Testis (tissue), 2 donors: Measurements from ENCODE around the gene ZNF221.

Source experiments
- POLR2A ChIP-seq: fragments of 450-650 bp; IDR thresholded peaks from one replicate; pipeline ENCODE4 v1.6.1; 2017; ENCODE audit warnings: antibody characterized with exemption, mild to moderate bottlenecking, moderate library complexity
- TF ChIP-seq, protein P1 (sequence below), 3 experiments: fragments of 450-650 bp in 2 of 3; fragments of 200-600 bp in 1 of 3; sonication (generic) in 1 of 3; IDR thresholded peaks; one replicate each; pipeline ENCODE4 v1.5.1; 2016 to 2019; ENCODE audit warnings: antibody characterized with exemption in 3 of 3, mild to moderate bottlenecking in 2 of 3, moderate library complexity in 1 of 3

DNA sequence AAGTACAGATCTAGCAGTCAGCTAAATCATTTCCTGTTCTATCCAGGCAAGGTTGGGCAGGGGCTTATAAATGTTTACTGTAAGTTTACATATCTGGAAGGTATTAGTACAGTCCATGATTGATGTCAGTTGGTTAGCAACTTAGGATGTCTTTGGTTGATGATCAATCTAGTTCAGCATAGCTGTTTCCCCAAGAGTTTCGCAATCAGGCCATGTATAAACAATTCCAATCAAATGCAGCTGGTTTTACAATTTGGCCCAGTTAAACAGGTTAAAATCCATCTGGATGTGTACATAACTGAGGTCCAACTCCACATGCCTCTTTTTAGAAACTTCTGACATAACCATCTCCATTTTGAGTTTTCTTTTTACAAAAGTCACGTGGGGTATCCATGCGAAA is 6.9 kb downstream of the ZNF221 start:
- no peak for TF ChIP-seq POLR2A
- TF ChIP-seq, protein P1, sequence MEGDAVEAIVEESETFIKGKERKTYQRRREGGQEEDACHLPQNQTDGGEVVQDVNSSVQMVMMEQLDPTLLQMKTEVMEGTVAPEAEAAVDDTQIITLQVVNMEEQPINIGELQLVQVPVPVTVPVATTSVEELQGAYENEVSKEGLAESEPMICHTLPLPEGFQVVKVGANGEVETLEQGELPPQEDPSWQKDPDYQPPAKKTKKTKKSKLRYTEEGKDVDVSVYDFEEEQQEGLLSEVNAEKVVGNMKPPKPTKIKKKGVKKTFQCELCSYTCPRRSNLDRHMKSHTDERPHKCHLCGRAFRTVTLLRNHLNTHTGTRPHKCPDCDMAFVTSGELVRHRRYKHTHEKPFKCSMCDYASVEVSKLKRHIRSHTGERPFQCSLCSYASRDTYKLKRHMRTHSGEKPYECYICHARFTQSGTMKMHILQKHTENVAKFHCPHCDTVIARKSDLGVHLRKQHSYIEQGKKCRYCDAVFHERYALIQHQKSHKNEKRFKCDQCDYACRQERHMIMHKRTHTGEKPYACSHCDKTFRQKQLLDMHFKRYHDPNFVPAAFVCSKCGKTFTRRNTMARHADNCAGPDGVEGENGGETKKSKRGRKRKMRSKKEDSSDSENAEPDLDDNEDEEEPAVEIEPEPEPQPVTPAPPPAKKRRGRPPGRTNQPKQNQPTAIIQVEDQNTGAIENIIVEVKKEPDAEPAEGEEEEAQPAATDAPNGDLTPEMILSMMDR (IDR thresholded peaks at IDR 0.05) = no peak
